ENCODE data around the gene TCF7L1.
"Not testable (repeated sequence)": the region's sequence is repeated elsewhere in the genome, so short reads cannot be mapped to it uniquely, and the experiment has no call there.

TCF7L1 gene

GRCh38 chr2:85132834-85133637, at the start of gene TCF7L1:
Gene TCF7L1, plus strand, starts transcription at chr2:85133392. Its CDS starts 293 bp downstream, at chr2:85133685.
- no peak for DNase-seq

- no peak for DNase-seq
Measured at GRCh38 chr2:85085563-85085962, 47.6 kb upstream of the TCF7L1 start.

- DNase-seq: no peak
Measured at GRCh38 chr2:85087541-85087940, 45.7 kb upstream of the TCF7L1 start.

- DNase-seq: no peak
Measured at GRCh38 chr2:85088921-85089320, 44.3 kb upstream of the TCF7L1 start.

- no peak for DNase-seq
Measured at GRCh38 chr2:85089585-85089984, 43.6 kb upstream of the TCF7L1 start.

GRCh38 chr2:85091838-85092237, 41.4 kb upstream of the TCF7L1 start:
- no peak for DNase-seq

- no peak for DNase-seq
Measured at GRCh38 chr2:85095094-85095493, 38.1 kb upstream of the TCF7L1 start.

- DNase-seq: no peak
Measured at GRCh38 chr2:85096616-85097015, 36.6 kb upstream of the TCF7L1 start.

- DNase-seq: no peak
Measured at GRCh38 chr2:85104228-85104627, 29.0 kb upstream of the TCF7L1 start.

- no peak for DNase-seq
Measured at GRCh38 chr2:85106489-85107180, 26.6 kb upstream of the TCF7L1 start.

- no peak for DNase-seq
Measured at GRCh38 chr2:85110991-85111560, 22.1 kb upstream of the TCF7L1 start.

- no peak for DNase-seq
Measured at GRCh38 chr2:85111819-85112281, 21.3 kb upstream of the TCF7L1 start.

- no peak for DNase-seq
Measured at GRCh38 chr2:85112906-85113625, 20.1 kb upstream of the TCF7L1 start.

GRCh38 chr2:85114586-85115330, 18.4 kb upstream of the TCF7L1 start:
- DNase-seq: no peak

- DNase-seq: no peak
Measured at GRCh38 chr2:85116207-85116606, 17.0 kb upstream of the TCF7L1 start.

GRCh38 chr2:85119900-85120299, 13.3 kb upstream of the TCF7L1 start:
- no peak for DNase-seq

GRCh38 chr2:85120363-85120762, 12.8 kb upstream of the TCF7L1 start:
- DNase-seq: no peak

GRCh38 chr2:85126462-85126861, 6.7 kb upstream of the TCF7L1 start:
- not testable (repeated sequence) for DNase-seq

GRCh38 chr2:85129861-85130260, 3.3 kb upstream of the TCF7L1 start:
- no peak for DNase-seq

- DNase-seq: no peak
Measured at GRCh38 chr2:85130407-85130806, 2.8 kb upstream of the TCF7L1 start.

GRCh38 chr2:85131116-85131515, 2.1 kb upstream of the TCF7L1 start:
- DNase-seq: no peak

- no peak for DNase-seq
Measured at GRCh38 chr2:85132397-85132796, 795 bp upstream of the TCF7L1 start.
